CD14-positive monocyte (primary cell): Measurements from ENCODE around the gene TLR9. TPM values are rescaled to one million over a fixed set of nuclear protein-coding genes. Genes with fewer than 3 reads are reported as not detected.
A peak's percentile ranks its signal among the peaks of the same experiment; 100 is the strongest.

Source experiments
- DNase-seq, 3 donors: peaks; one replicate each; pipeline ENCODE4 v3.0.0-alpha.2; 2011 to 2022
- H2AFZ ChIP-seq: 2 replicates; pipeline ENCODE4 v1.6.0; 2012; ENCODE audit warnings: mild to moderate bottlenecking, low read depth, low read length, inconsistent platforms; ENCODE audit not compliant: insufficient read depth, poor library complexity, severe bottlenecking
- H3K27ac ChIP-seq, 2 donors: 1 replicate in 1 of 2; 2 replicates in 1 of 2; pipeline ENCODE4 v1.5.1; 2012 to 2013; ENCODE audit warnings: low read length in 2 of 2, control low read depth in 1 of 2, inconsistent platforms in 1 of 2, low read depth in 1 of 2, mild to moderate bottlenecking in 1 of 2
- H3K27me3 ChIP-seq, 2 donors: one replicate each; pipeline versions ENCODE4 v1.6.0 to v1.6.1; 2011 to 2013; ENCODE audit warnings: low read length in 2 of 2; ENCODE audit not compliant: control insufficient read depth in 2 of 2, insufficient read depth in 2 of 2
- H3K36me3 ChIP-seq, 2 donors: replicated peaks in 1 of 2; 1 replicate in 1 of 2; 2 replicates in 1 of 2; pipeline versions ENCODE4 v1.5.1 to v1.6.1; 2012 to 2013; ENCODE audit warnings: low read length in 2 of 2, control low read depth in 1 of 2, inconsistent platforms in 1 of 2, mild to moderate bottlenecking in 1 of 2; ENCODE audit not compliant: insufficient read depth in 2 of 2, control insufficient read depth in 1 of 2
- H3K4me1 ChIP-seq, 2 donors: 1 replicate in 1 of 2; 2 replicates in 1 of 2; pipeline versions ENCODE4 v1.5.1 to v1.6.1; 2012 to 2013; ENCODE audit warnings: low read length in 2 of 2, control low read depth in 1 of 2, inconsistent platforms in 1 of 2, mild to moderate bottlenecking in 1 of 2, moderate library complexity in 1 of 2; ENCODE audit not compliant: insufficient read depth in 2 of 2, control insufficient read depth in 1 of 2
- H3K4me2 ChIP-seq: replicated peaks from 2 replicates; pipeline ENCODE3; 2012; ENCODE audit warnings: low read length, moderate library complexity, mild to moderate bottlenecking; ENCODE audit not compliant: poor library complexity, severe bottlenecking; ENCODE audit errors: extremely low read depth
- H3K4me3 ChIP-seq, 3 experiments: fragments of 200-600 bp in 1 of 3; sonication (generic) in 1 of 3; replicated peaks in 1 of 3; 1 replicate in 2 of 3; 2 replicates in 1 of 3; pipeline ENCODE4 v1.5.1; 2011 to 2013; ENCODE audit warnings: low read length in 3 of 3, mild to moderate bottlenecking in 3 of 3, control low read depth in 2 of 3, low read depth in 2 of 3, inconsistent platforms in 1 of 3, moderate library complexity in 1 of 3
- H3K79me2 ChIP-seq: 2 replicates; pipeline ENCODE4 v1.6.0; 2012; ENCODE audit warnings: mild to moderate bottlenecking, control low read depth, inconsistent platforms, low read length, moderate library complexity; ENCODE audit not compliant: insufficient read depth
- H3K9ac ChIP-seq: 2 replicates; pipeline ENCODE4 v1.6.0; 2017; ENCODE audit warnings: low read length, mild to moderate bottlenecking; ENCODE audit not compliant: insufficient read depth, poor library complexity, severe bottlenecking
- H3K9me3 ChIP-seq, 2 donors: replicated peaks in 1 of 2; 1 replicate in 1 of 2; 2 replicates in 1 of 2; pipeline versions ENCODE4 v1.5.1 to v1.6.1; 2012 to 2013; ENCODE audit warnings: low read length in 2 of 2, control low read depth in 1 of 2; ENCODE audit not compliant: control insufficient read depth in 1 of 2, insufficient read depth in 1 of 2
- H4K20me1 ChIP-seq: 2 replicates; pipeline ENCODE4 v1.6.0; 2012; ENCODE audit warnings: mild to moderate bottlenecking, low read length, control low read depth, moderate library complexity; ENCODE audit not compliant: insufficient read depth
- H3K27ac Mint-ChIP-seq, 7 donors: one replicate each; pipeline ENCODE4 v1.8.0; 2020; ENCODE audit warnings: mild to moderate bottlenecking in 7 of 7, mixed read lengths in 7 of 7, moderate library complexity in 6 of 7, inconsistent platforms in 2 of 7
- H3K27me3 Mint-ChIP-seq, 3 donors: one replicate each; pipeline ENCODE4 v1.8.0; 2021 to 2022; ENCODE audit warnings: low read depth in 3 of 3, mild to moderate bottlenecking in 3 of 3, mixed read lengths in 3 of 3, moderate library complexity in 3 of 3, inconsistent platforms in 1 of 3
- H3K36me3 Mint-ChIP-seq, 2 donors: one replicate each; pipeline ENCODE4 v1.8.0; 2020; ENCODE audit warnings: mixed read lengths in 2 of 2, inconsistent platforms in 1 of 2, mild to moderate bottlenecking in 1 of 2
- H3K4me1 Mint-ChIP-seq: one replicate; pipeline ENCODE4 v1.8.0; 2020; ENCODE audit warnings: mild to moderate bottlenecking, mixed read lengths
- H3K4me3 Mint-ChIP-seq, 2 donors: one replicate each; pipeline ENCODE4 v1.8.0; 2020; ENCODE audit warnings: mild to moderate bottlenecking in 2 of 2, mixed read lengths in 2 of 2, moderate library complexity in 1 of 2
- H3K9me3 Mint-ChIP-seq, 7 donors: one replicate each; pipeline ENCODE4 v1.8.0; 2020 to 2022; ENCODE audit warnings: mixed read lengths in 7 of 7, mild to moderate bottlenecking in 6 of 7, moderate library complexity in 6 of 7, inconsistent platforms in 2 of 7
- CTCF ChIP-seq: fragments of 200-600 bp; IDR thresholded peaks from one replicate; pipeline ENCODE4 v1.8.0; 2022; ENCODE audit warnings: antibody characterized with exemption, mild to moderate bottlenecking
- WGBS: methylation state at CpG from one replicate; pipeline ENCODE4 v1.1.5; 2013; ENCODE audit warnings: missing lambda C conversion rate; ENCODE audit not compliant: insufficient coverage; 5-methylcytosine and 5-hydroxymethylcytosine counted together
- intact Hi-C, 2 donors: fragments of 100-400 bp; cut with micrococcal nuclease; formaldehyde crosslinking; loops; one replicate each; pipeline versions ENCODE4 v1.15.0 to v1.15.1; 2023
- polyA plus RNA-seq, 3 donors: library from polyadenylated mRNA; depleted of rRNA in 1 of 3; unstranded in 2 of 3; stranded (reverse) in 1 of 3; fragments of 300-500 nt in 2 of 3; fragments of >200 nt in 1 of 3; fragmentation: Illumina TruSeq in 2 of 3; gene quantifications; 1 replicate in 2 of 3; 2 replicates in 1 of 3; pipeline ENCODE4 v1.2.3, GENCODE V29; 2012 to 2021

Gene TLR9
- polyA plus RNA-seq, 3 donors: 0.91 TPM; not detected in 2

GRCh38 chr3:52217409-52217805 is 8.0 kb downstream of the TLR9 start:
- peaks cover 3% of the 10 kb centered on the region for H4K20me1 ChIP-seq
- H3K4me3 ChIP-seq: peak overlapping the region in 1 of 3 experiments; percentile 7
- no peak overlapping the region for H3K9ac ChIP-seq
- TF ChIP-seq CTCF: no peak
- Mint-ChIP-seq H3K27me3 (peaks cover 0 to 3% (median 0%) of the 10 kb centered on the region in 3 donors), H3K27ac (peak overlapping the region in 3 of 7 donors; percentile 31 to 50 (median 39)), H3K9me3 (no peaks in the 10 kb centered on the region), H3K36me3 (peaks cover 50 to 51% of the 10 kb centered on the region in 2 donors), H3K4me1 (peaks cover 42% of the 10 kb centered on the region), H3K4me3 (peak overlapping the region; percentile 6 to 23)
- intact Hi-C loops: loop anchor here in 1 of 2 donors (5.0 kb wide), 1 partner anchor 50 kb away; no protein-coding TSS in a partner anchor
- no peaks in the 10 kb centered on the region for H3K79me2 ChIP-seq
- no peaks in the 10 kb centered on the region for H3K9me3 ChIP-seq
- no peak overlapping the region for H2AFZ ChIP-seq
- no peaks in the 10 kb centered on the region for H3K27me3 ChIP-seq
- 23% methylated on average over 7 of the region's 10 CpGs for WGBS
- peaks cover 27 to 33% of the 10 kb centered on the region in 2 donors for H3K4me1 ChIP-seq
- peak overlapping the region; percentile 41 for H3K4me2 ChIP-seq
- DNase-seq: no peak
- peaks cover 35 to 38% of the 10 kb centered on the region in 2 donors for H3K36me3 ChIP-seq
- no peak overlapping the region for H3K27ac ChIP-seq

GRCh38 chr3:52216585-52217408 is 8.6 kb downstream of the TLR9 start:
- Histone ChIP-seq H3K4me2 (peak overlapping the region; percentile 41), H3K9me3 (no peaks in the 10 kb centered on the region), H3K4me3 (peak overlapping the region in 1 of 3 experiments; percentile 7), H3K36me3 (peaks cover 41 to 45% of the 10 kb centered on the region in 2 donors), H3K79me2 (peaks cover 4% of the 10 kb centered on the region), H4K20me1 (peaks cover 3% of the 10 kb centered on the region), H3K9ac (no peak overlapping the region), H3K27me3 (no peaks in the 10 kb centered on the region), H2AFZ (no peak overlapping the region), H3K27ac (no peak overlapping the region), H3K4me1 (peaks cover 30 to 33% of the 10 kb centered on the region in 2 donors)
- Mint-ChIP-seq H3K36me3 (peaks cover 54% of the 10 kb centered on the region in 2 donors), H3K4me3 (peak overlapping the region in 1 of 2 donors; percentile 24), H3K27ac (peak overlapping the region in 6 of 7 donors; percentile 6 to 85 (median 40)), H3K4me1 (peaks cover 46% of the 10 kb centered on the region), H3K9me3 (no peaks in the 10 kb centered on the region), H3K27me3 (peaks cover 0 to 3% (median 0%) of the 10 kb centered on the region in 3 donors)
- peak in 1 of 3 donors; percentile 46 for DNase-seq
- 37% methylated on average over 12 of the region's 13 CpGs for WGBS
- TF ChIP-seq CTCF: no peak
- intact Hi-C loops: loop anchor here in 1 of 2 donors (5.0 kb wide), 1 partner anchor 49 kb away; no protein-coding TSS in a partner anchor
